ENCODE results near the gene PPARD.
A peak's percentile ranks its signal among the peaks of the same experiment; 100 is the strongest.
"Not testable (repeated sequence)": the region's sequence is repeated elsewhere in the genome, so short reads cannot be mapped to it uniquely, and the experiment has no call there.

PPARD gene

DNA sequence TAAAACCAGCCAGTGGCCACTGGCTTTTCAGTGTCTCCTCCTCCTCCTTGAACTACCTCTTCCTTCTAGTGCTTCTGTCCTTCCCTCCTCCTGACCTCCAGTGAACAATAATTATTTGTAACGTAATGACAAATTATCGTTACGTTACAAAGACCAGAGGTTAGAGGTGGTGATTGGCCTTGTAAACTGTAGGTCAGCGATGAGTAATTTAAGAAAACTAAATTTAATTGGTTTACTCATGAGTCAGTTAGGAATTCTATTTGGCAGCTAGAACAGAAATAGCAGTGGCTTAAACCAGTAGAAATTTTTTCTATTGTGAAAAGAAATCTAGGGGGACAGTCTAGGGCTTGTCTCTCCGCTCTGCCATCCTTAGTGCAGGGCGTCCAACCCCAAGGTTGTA lies 38.8 kb downstream of the PPARD start:
- no peak for DNase-seq

DNA sequence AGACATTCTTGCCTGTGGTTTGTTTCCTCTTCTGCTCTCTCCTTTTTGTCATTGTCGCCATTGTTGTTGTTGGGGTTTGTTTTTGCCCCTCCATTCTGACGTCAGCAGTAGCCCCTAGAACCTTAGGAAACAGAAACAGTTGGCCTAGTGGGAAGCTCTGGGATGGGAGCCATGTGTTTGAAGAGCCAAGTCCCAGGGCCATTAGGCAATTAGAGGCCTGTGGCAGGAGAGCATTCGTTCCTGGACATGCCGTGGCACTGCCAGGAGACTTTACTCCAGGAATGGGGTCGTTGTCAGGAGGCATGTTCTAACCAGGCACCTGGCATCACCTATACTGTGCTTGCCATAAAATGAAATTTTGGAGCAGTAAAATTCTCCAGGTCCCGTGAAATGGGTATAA lies 39.7 kb downstream of the PPARD start:
- DNase-seq: no peak

DNA sequence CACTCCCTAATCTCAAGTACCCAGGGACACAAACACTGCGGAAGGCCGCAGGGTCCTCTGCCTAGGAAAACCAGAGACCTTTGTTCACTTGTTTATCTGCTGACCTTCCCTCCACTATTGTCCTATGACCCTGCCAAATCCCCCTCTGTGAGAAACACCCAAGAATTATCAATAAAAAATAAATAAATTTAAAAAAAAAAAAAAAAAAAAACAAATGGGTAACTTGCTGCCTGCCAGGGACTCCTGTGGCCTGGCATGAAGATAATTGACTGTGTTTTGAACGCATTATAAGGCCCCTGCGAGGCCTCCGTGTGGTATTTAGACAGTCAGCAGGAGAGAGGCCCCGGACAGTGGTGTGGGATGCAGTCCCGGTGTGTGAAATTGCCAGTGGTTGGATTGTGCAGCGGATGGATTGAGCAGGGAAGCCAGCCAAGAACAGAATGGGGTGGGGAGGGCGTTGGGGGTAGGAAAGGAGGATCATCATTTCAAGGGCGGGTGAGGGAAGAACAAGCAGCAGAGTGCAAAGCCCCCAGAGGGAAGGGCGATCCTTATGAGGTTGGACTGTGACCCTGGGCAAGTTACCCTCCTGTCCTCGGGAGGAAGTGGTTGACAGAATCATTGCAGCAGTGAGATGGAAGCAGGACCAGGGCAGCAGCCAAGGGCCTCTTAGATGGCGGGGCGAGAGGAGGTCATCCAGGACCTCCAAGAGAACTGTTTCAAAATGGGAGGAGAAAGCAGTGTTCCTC lies 43.3 kb downstream of the PPARD start:
- no peak for DNase-seq

DNA sequence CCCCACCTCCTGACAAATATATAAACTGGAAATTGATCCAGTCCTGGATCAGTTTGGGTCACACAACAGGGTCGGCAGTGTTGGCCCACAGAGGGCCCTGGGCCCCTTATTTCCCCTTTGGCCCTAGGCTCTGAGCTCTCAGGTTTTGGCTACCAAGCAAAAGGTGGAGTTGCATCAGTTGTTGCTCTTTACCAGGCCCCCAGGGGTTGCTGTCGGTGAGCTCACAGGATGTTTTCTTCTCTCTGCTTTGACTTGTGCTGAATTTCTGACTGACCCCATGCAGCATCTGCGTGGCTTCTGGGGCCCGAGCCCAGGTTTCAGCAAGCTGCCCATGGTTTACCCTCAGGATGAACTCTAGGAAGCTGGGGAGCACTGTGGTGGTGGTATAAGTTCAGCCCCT lies 44.6 kb downstream of the PPARD start:
- DNase-seq: no peak

DNA sequence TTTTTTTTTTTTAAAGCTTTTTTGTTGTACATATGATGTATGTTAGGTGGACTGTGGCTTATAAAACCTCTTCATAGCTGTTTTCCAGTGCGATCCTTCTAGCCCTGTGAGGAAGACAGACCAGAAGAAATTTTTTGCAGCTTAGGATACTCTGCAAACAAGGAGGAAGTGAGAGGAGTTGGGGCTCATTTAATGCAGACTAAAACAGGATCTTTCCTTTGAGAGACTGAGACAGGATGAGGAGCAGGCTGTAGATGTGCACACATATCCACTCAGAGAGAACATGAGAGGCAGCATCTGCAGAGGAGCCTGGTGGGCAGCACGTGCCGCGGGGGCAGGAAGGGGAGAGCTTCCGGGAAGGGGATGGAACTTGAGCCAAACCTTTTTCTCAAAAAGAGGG lies 45.7 kb downstream of the PPARD start:
- no peak for DNase-seq

DNA sequence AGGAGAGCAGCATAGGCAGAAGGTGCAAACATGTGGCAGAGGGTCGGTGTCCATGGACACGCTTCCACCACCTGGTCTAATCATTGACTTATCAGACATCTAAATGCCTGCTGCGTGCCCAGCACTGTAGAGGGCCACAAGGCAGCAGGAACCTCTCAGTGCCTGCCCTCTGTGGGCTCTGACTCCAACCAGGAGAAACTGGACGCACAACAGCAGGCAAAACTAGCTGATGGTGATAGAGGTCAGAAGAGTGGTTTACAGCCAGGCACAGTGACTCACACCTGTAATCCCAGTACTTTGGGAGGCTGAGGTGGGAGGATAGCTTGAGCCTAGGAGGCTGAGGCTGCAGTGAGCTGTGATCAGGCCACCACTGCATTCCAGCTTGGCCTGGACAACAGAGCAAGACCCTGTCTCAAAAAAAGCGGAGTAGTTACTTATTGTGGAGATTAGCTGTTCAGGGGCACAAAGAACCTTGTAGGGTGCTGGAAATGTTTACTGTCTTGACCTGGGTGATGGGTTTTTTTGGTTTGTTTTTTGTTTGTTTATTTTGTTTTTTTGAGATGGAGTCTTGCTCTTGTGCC lies 46.5 kb downstream of the PPARD start:
- DNase-seq: no peak

DNA sequence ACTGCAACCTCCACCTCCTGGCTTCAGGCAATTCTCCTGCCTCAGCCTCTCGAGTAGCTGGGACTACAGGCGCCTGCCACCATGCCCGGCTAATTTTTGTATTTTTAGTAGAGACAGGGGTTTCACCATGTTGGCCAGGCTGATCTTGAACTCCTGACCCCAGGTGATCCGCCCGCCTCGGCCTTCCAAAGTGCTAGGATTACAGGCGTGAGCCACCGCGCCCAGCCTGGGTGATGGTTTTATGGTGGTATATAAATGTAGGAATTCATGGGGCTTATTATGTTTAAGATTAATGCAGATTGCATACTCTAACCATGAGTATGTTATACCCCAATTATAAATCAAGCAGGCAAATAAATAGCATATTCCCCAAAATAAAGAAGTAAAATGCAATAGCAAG lies 47.0 kb downstream of the PPARD start:
- not testable (repeated sequence) for DNase-seq

DNA sequence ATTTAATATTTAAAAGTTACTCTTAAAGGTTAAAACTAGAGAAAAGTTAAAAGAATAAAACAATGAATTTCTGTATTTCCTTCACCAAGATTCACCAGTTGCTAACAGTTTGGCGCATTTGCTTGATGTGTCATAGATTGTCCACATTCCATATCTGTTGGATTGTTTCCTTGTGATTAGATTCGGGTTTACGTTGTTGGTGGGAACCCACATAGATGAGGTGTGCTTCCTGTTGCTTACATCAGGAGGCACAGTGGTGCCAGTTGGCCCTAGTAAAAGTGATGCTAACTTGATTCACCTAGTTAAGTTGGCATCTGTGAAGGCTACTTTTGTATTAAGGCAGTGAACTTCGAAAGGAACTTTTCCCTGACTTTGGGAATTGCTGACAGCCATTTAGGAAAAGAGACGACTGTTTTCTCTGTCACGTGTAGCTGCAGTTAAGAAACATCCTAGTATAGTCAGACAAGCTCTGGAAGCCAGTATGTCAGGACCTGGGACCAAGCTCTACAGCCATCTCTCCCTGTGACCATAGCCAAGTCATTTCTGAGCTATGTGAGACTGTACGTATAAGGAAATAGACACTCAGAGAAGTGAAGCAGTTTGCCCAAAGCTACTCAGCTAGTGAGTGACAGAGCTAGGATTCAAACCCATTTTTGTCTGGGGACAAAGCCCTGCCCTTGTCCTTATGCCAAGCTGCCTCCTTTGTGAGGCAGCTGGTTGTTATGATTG lies 49.0 kb downstream of the PPARD start:
- DNase-seq: no peak

DNA sequence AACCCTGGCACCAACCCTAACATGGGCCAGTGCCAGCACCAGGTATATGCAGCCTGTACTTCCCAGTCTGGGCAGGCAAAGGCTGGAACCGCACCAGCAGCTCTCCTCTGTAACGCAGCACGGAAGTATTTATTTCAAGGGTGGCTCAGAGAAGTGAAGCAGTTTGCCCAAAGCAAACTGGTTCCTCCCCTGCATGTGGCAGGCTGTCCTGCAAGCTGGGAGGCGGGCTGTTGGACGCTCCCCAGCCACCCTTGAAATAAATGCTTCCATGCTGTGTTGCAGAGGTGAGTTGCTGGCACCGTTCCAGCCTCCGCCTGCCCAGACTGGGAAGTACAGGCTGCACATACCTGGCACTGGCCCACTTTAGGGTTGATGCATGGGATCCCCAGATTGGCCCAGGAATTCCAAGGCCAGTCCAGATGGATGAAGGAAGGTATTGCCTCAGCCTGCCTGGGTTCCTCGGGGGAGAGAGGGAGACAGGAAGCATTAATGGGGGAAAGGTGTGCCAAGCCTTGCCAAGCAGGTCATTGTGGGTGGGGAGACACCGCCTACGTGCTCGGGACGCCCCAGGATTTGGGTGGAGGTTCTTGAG lies 49.8 kb downstream of the PPARD start:
- no peak for DNase-seq

DNA sequence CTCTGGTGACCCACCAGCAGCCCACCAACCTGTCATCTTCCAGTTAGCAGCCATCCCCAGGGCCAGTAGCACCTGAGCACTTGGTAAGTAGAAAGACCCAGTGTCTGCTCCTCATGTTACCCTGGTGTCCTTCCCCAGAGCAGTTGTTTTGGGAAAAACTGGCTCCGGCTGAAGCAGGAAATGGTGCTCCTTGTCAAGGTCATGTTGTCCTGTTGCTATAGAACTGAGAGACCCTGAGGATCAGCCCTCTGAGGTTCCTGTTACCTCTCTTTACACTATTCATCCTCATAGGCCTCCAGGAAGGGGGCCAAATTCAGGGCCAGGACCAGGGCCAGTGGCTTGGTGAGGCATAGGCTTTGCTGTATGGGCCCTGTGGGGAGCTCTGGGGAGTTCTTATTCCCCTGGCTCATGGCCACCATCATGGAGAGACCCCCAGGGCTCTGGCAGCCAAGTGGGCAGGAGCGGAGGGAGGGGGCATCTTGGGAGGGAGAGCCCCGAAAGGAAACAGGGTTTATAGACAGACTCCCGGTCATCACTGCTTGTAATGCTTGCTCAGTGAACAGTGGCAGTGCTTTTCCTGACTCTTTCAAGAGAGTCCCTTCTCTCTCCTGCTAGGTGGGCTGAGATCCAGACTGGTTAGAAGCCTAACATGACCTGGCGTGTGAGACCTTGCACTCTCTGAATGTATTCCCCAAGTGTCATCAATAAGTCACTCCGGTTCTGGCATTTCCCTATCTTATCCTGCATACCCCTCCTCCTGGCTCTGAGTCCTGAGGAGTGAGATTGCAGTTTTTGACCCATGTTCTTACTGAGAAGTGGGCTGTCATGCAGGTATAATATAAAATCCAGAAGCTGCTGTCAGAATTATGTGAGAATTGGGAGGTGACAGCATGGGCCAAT lies 50.7 kb downstream of the PPARD start:
- no peak for DNase-seq

DNA sequence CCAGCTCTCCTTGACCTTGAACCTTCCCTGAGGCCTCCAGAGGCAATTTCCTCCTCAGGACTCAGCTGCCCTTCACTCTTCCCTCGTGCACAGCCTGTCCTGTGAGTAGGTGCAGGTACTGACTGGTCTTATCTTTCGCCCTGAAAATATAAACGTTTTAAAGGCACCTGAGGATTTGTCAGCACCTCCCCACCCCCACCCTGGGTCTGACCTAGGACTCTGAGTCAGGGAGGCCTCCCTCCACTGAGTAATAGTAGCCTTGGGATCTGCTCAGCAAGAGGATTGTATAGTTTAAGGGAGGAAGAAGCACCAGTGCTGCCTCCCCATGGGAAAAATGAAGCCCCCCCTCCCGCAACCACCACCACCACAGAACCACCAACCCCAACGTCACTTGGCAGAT lies 54.6 kb downstream of the PPARD start:
- no peak for DNase-seq

DNA sequence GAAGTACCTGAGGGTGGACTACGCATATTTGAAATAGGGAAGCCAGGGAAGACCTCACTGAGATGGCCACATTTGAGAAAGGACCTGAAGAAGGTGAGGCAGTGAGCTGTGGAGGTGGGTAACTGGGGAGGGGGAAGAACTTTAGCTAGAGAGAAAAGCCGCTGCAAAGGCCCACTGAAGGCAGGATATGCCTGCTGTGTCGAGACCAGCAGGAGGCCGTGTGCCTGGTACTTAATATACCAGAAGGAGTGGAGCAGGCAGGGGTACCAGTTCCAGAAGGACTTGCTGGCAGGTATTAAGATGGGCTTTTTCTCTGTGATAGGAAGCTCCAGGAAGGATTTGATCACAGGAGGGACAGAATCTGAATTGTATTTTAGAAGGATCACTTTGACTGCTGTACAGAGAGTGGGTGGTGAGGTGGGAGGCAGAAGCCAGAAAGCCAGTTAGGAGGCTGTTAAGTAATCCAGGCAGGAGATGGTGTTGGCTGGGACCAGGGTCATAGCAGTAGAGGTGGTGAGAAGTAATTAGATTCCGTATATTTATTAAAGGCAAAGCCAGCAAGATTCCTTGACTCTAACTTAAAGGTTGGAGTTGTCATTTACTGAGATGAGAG lies 55.6 kb downstream of the PPARD start:
- no peak for DNase-seq

DNA sequence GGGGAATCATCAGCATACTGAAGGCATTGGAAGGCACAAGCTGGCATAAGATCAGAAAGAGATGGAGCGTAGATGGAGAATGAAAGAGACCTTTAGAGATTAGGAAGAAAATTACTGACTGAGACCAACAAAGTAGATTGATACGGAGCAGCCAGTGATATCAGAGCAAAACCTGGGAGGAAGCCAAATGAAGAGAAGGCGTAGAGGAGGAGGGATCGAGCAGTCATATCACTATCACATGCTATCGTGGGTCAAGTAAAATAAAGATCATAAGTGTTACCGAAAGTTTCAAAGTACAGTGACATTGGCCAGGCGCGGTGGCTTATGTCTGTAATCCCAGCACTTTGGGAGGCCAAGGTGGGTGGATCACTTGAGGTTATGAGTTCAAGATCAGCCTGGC lies 56.2 kb downstream of the PPARD start:
- DNase-seq: no peak

DNA sequence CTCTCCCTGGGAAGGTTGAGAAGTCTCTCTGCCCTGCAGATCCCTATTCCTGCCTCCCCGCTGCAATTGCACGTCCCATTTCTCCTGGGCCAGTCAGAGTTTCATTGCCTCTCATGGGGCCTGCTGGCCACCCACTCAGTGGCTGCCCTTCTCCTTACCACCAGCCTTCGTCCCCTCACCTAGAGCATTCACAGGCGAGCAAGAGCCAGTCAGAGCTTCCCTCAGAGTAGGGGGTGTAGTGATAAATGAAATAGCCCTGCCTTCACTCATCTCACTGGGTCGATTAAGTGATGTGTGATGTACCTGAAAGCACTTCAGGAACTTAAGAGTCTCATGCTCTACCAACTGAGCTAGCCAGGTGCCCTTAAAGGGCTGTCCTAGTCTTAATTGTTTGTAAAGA lies 57.8 kb downstream of the PPARD start:
- DNase-seq: no peak

DNA sequence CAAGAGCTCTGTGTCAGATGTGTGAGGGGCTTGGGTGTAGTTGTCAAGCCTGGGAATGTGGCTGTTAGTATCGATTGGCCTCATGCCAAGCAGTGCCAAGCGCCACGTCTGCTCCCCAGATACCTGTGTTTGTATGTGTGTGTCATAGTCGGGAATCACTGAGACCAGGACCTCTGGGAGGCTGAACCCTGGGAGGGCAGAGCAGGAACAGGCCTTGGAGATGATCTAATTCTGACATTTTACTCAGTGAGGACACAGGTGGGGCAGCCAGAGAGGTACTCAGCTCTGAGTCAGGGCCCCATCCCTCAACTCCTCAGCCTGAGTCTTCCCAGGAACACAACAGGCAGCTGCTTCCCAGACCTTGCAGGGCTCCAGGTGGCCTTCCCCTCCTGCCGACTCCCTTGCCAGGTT lies 58.5 kb downstream of the PPARD start:
- DNase-seq: no peak

DNA sequence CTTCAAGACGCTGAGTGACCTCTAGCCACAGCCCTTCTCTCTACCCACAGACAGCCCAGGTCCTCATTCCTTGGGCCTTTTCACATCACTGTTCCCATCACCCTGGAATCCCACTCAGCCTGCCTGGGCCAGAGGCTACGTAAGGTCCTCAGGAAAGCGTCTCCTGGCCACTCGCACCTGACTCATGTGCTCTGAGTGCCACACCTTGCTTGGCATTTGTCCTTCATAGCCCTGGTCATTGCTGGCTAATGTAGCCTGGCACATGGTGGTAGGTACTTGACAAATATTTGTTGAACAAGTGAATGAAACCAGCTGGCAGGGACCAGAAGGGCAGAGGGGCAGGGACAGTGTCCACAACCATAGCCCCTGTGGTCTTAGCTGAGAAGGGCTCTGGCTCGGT lies 59.2 kb downstream of the PPARD start:
- DNase-seq: no peak

DNA sequence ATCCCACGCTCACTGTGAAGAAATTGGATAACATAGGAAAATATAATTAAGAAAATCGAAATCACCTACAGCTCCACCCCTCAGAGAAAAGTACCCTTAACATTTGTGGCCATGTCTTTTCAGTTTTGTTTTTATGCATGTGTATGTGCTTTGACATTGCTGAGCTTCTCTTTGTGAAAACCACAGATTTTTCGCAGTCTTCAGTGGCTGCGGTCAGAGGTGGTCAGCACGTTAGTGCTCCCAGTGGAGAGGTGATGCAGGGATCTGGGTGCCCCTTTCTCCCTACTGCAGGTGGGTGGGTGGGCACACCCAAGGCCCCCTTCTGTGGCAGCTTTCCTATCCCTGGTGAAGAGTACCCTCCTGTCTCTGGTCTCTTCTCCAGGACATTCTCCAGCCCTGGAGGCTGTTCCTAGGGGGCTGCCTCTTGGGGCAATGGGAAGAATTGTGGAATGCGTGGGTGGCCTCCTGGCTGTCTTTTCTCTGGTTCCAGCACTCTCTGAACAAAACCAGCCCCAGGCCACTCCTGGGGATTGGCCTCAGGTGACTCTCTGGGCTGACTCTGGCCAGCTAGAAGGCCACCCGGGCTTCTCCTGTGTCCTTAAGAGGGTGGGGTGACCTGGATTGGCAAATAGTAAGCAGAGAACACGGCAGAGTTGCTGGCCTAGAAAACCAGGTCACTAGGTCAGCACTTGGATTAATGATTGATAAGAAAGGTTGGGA lies 59.9 kb downstream of the PPARD start:
- DNase-seq: peak; percentile 49

DNA sequence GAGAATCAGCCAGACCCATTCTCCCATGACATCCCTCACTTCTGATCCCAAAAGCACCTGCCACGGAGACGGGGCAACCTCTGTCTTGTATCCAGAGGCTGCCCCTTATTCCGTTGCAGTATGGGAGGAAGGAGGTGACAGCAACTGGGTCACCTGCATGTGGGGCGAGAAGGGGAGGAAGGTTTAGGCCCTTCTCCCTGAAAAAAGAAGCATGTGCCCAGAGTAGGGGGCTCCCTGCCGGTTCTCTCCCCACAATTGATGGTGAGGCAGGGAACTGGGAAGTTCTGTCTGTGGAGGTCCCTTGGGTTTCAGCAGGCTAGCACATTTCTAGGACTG lies 60.5 kb downstream of the PPARD start:
- DNase-seq: no peak

DNA sequence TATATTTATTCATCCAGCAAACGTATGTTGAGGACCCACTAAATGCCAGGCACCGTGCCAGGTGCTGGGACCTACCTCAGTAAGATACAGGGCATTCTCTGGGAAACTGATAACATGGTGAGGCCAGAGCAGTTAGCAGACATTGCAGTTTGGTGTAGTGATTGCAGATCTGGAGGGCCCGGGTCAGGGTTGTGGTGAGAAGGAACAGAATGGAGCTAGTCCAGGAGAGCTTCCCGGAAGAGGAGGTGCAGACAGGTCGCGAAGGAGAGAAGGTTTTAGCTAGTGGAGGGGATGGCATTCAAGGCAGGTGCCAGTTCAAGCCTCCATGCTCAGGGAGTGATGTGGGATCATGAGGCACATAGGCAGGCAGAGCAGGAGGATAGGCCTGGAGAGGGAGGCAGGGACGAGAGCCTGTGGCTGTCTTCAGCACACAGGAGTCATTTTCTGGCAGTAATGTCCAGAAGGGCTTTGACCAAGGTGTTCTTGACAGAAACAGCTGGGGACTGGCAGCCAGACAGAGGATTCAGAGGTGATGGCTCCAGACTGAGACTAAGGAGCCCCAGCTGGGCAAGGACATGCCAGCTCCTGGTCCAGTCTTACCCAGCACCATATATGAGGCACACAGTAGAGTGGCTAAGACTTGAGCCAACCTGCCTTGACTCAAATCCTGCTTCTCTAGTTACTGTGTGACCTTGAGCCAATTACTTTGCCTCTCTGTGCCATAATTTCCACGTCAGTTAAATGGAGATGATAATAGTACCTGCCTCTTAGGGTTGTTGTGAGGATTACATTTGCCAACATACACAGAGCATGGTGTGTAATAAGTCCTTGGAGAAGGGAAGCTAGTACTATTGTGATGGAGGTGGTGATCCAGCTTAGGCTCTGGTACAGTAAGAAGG lies 61.4 kb downstream of the PPARD start:
- no peak for DNase-seq
